ENCODE data around the gene INSR. TPM values are rescaled to one million over a fixed set of nuclear protein-coding genes. Genes with fewer than 3 reads are reported as not detected.

The INSR gene
- total and polyA plus RNA-seq, 2 of the 8 experiments (the other 6 are each of a cell fraction or from before 2014, with no cell fraction given) = 13.1 to 48.7 TPM

- no peak for DNase-seq (ENCODE audit: low read depth in 1 of 2, low spot score in 2 of 2)
- H2AK5ac ChIP-seq (ENCODE audit: low read depth, low read length) = no peak overlapping the region
- TF ChIP-seq PHF8 (conservative IDR thresholded peaks at IDR 0.05; ENCODE audit: low read depth, low read length) (no peak), SIRT6 (IDR thresholded peaks at IDR 0.05; ENCODE audit: low read length) (no peak), KDM1A (IDR thresholded peaks at IDR 0.05; ENCODE audit: borderline replicate concordance, low read length) (no peak), JUN (IDR thresholded peaks at IDR 0.05; ENCODE audit: low read depth, low read length) (no peak), NANOG (IDR thresholded peaks at IDR 0.05; ENCODE audit: insufficient read depth, low read depth, low read length, poor library complexity, severe bottlenecking) (no peak)
- H3K4ac ChIP-seq (replicated peaks; ENCODE audit: insufficient read length, low read depth, low read length) = no peak overlapping the region
- H3K79me2 ChIP-seq (ENCODE audit: control insufficient read depth in 1 of 2, insufficient read depth in 2 of 2, low read length in 2 of 2) = peaks cover 0 to 34% of the 10 kb centered on the region in 2 experiments; a peak in 2 of 4 replicates
- no peak overlapping the region for H3K18ac ChIP-seq (ENCODE audit: extremely low read depth, low read length)
- H3K56ac ChIP-seq (replicated peaks; ENCODE audit: insufficient read length, low read depth, low read length) = no peak overlapping the region
- H3K4me3 ChIP-seq (ENCODE audit: extremely low read depth in 1 of 4, insufficient read depth in 2 of 4, low read depth in 3 of 4, low read length in 4 of 4) = no peak overlapping the region
- H3K4me1 ChIP-seq (replicated peaks in 1 of 4; ENCODE audit: control insufficient read depth in 3 of 4, insufficient read depth in 4 of 4, low read length in 3 of 4) = peaks cover 0 to under 1% (median 0%) of the 10 kb centered on the region in 4 experiments; a peak in 4 of 7 replicates
- H3K9me3 ChIP-seq (ENCODE audit: insufficient read depth in 2 of 2, low read depth in 1 of 2, low read length in 1 of 2) = no peaks in the 10 kb centered on the region
- no peak for FAIRE-seq
- H2BK12ac ChIP-seq (ENCODE audit: low read depth, low read length) = no peak overlapping the region
- ChIA-PET POLR2A (ENCODE audit: partially characterized antibody) (no interaction called here), CTCF (ENCODE audit: partially characterized antibody) (interaction anchor here (0.6 to 1.5 kb wide), 2 partner anchors 13 to 95 kb away, joined by 3 to 4 read pairs; no protein-coding TSS in a partner anchor)
- H2BK5ac ChIP-seq (ENCODE audit: low read depth, low read length) = peak overlapping the region; percentile 35; the same call in 1 of the 2 replicates
- no peak overlapping the region for H3K27ac ChIP-seq (ENCODE audit: low read depth, low read length)
- no peak overlapping the region for H3K9ac ChIP-seq (replicated peaks in 1 of 4; ENCODE audit: extremely low read depth in 1 of 4, low read depth in 3 of 4, low read length in 3 of 4)
- WGBS, 2 experiments (ENCODE audit: extremely low coverage in 1 of 2, insufficient coverage in 1 of 2, insufficient read length in 1 of 2, insufficient replicate concordance in 2 of 2, low coverage in 1 of 2, low lambda C conversion rate in 2 of 2, missing lambda C conversion rate in 1 of 2) = 87% methylated on average over 7 of the region's 7 CpGs; no CpG with 5 or more reads in 1 of the 2 experiments
- no peak overlapping the region for H4K5ac ChIP-seq (ENCODE audit: insufficient read length, low read depth, low read length)
- no peak overlapping the region for H3K23ac ChIP-seq (ENCODE audit: insufficient read length)
- peaks cover 15% of the 10 kb centered on the region for H3K79me1 ChIP-seq (ENCODE audit: low read depth, low read length)
- H4K91ac ChIP-seq (replicated peaks; ENCODE audit: insufficient read length, low read length) = no peak overlapping the region
- H3K4me2 ChIP-seq (ENCODE audit: insufficient read depth in 1 of 2, low read depth in 2 of 2, low read length in 2 of 2) = no peak overlapping the region
- H4K8ac ChIP-seq (ENCODE audit: extremely low read depth, insufficient read depth, low read length) = no peak overlapping the region
- no peak overlapping the region for H2BK20ac ChIP-seq (ENCODE audit: low read length)
- H2AFZ ChIP-seq (ENCODE audit: low read length) = no peak overlapping the region
- H3K36me3 ChIP-seq (ENCODE audit: control insufficient read depth in 2 of 4, insufficient read depth in 4 of 4, low read length in 3 of 4) = no peaks in the 10 kb centered on the region
- no peak overlapping the region for H2BK120ac ChIP-seq (replicated peaks; ENCODE audit: low read depth, low read length)
- H3K27me3 ChIP-seq (replicated peaks in 1 of 4; ENCODE audit: control insufficient read depth in 3 of 4, extremely low read depth in 1 of 4, insufficient read depth in 3 of 4, low read length in 3 of 4) = no peaks in the 10 kb centered on the region
- peaks cover 0 to 9% of the 10 kb centered on the region in 2 experiments for H4K20me1 ChIP-seq (replicated peaks in 1 of 2; ENCODE audit: control insufficient read depth in 1 of 2, insufficient read depth in 2 of 2, low read length in 2 of 2)
- no peaks in the 10 kb centered on the region; the same call in 1 of the 2 replicates for H3K23me2 ChIP-seq (ENCODE audit: low read depth, low read length)
- no peak overlapping the region for H2BK15ac ChIP-seq (ENCODE audit: low read length)
- H3K14ac ChIP-seq (ENCODE audit: insufficient read length) = no peak overlapping the region
Measured at GRCh38 chr19:7260161-7260560, 34.1 kb downstream of the INSR start.

Data from H1 (cell line).